SK-N-SH (cell line): Measurements from ENCODE around the gene THYN1. TPM values are rescaled to one million over a fixed set of nuclear protein-coding genes. Genes with fewer than 3 reads are reported as not detected.

Source experiments
- CTCF ChIA-PET: fragments of 300-600, 350-600 bp; formaldehyde crosslinking; extraction: SDS; loops from one replicate; lab custom pipeline; 2021; lab: Yijun Ruan, JAX
- POLR2A ChIA-PET: fragments of 350-600 bp; sonication (Branson Sonifier 250); formaldehyde crosslinking; extraction: SDS; loops from one replicate; lab custom pipeline; 2020; ENCODE audit warnings: antibody characterized with exemption, inconsistent platforms; lab: Yijun Ruan, JAX
- DNase-seq: peaks from one replicate; pipeline ENCODE4 v3.0.0; 2012
- H2AFZ ChIP-seq: fragments of 200-600 bp; sonication (generic); 2 replicates; pipeline ENCODE4 v1.8.1; 2016; ENCODE audit warnings: antibody characterized with exemption, mild to moderate bottlenecking, low read depth
- H3F3A ChIP-seq: fragments of 200-600 bp; sonication (generic); replicated peaks from 2 replicates; pipeline ENCODE3; 2016; ENCODE audit warnings: antibody characterized with exemption, mild to moderate bottlenecking; ENCODE audit not compliant: insufficient read depth
- H3K27ac ChIP-seq, 2 experiments: fragments of 200-500 bp in 1 of 2; fragments of 200-600 bp in 1 of 2; sonication (Bioruptor generic) in 1 of 2; sonication (generic), shearing (Covaris generic) in 1 of 2; 2 replicates each; pipeline versions ENCODE4 v1.5.1 to v1.6.1; 2014 to 2016; ENCODE audit warnings: low read depth in 2 of 2, inconsistent platforms in 1 of 2, low read length in 1 of 2, mild to moderate bottlenecking in 1 of 2, mixed read lengths in 1 of 2
- H3K27me3 ChIP-seq: fragments of 200-600 bp; sonication (generic), shearing (Covaris generic); 2 replicates; pipeline ENCODE4 v1.6.1; 2016; ENCODE audit warnings: mixed run types; ENCODE audit not compliant: insufficient read depth
- H3K36me3 ChIP-seq, 2 experiments: fragments of 200-500 bp in 1 of 2; fragments of 200-600 bp in 1 of 2; sonication (Bioruptor generic) in 1 of 2; sonication (generic) in 1 of 2; replicated peaks in 1 of 2; 2 replicates each; pipeline versions ENCODE3 to v1.5.1; 2014 to 2016; ENCODE audit warnings: low read length in 1 of 2, mild to moderate bottlenecking in 1 of 2; ENCODE audit not compliant: insufficient read depth in 2 of 2, control insufficient read depth in 1 of 2
- H3K4me1 ChIP-seq, 2 experiments: fragments of 200-500 bp in 1 of 2; fragments of 200-600 bp in 1 of 2; sonication (Bioruptor generic) in 1 of 2; sonication (generic), shearing (Covaris generic) in 1 of 2; 2 replicates each; pipeline versions ENCODE4 v1.5.1 to v1.6.1; 2014 to 2016; ENCODE audit warnings: low read depth in 1 of 2, low read length in 1 of 2, mixed run types in 1 of 2; ENCODE audit not compliant: insufficient read depth in 2 of 2, control insufficient read depth in 1 of 2
- H3K4me2 ChIP-seq: fragments of 200-600 bp; sonication (generic), shearing (Covaris generic); 2 replicates; pipeline ENCODE4 v1.6.1; 2017; ENCODE audit warnings: mixed run types
- H3K4me3 ChIP-seq, 2 experiments: fragments of 200-500 bp in 1 of 2; fragments of 200-600 bp in 1 of 2; sonication (Bioruptor generic) in 1 of 2; sonication (generic), shearing (Covaris generic) in 1 of 2; 2 replicates each; pipeline versions ENCODE4 v1.5.1 to v1.8.1; 2014 to 2016; ENCODE audit warnings: low read depth in 2 of 2, inconsistent platforms in 1 of 2, low read length in 1 of 2, mild to moderate bottlenecking in 1 of 2, mixed read lengths in 1 of 2, moderate library complexity in 1 of 2
- H3K79me2 ChIP-seq: fragments of 200-600 bp; sonication (generic); 2 replicates; pipeline ENCODE4 v1.8.1; 2017; ENCODE audit warnings: mild to moderate bottlenecking; ENCODE audit not compliant: insufficient read depth
- H3K9ac ChIP-seq: fragments of 200-600 bp; sonication (generic); 2 replicates; pipeline ENCODE4 v1.6.1; 2017; ENCODE audit warnings: mixed run types
- H3K9me2 ChIP-seq: fragments of 200-600 bp; sonication (generic); 2 replicates; pipeline ENCODE4 v1.6.1; 2017; ENCODE audit warnings: mixed run types
- H3K9me3 ChIP-seq: fragments of 200-600 bp; sonication (generic); 2 replicates; pipeline ENCODE4 v1.6.1; 2017; ENCODE audit warnings: mixed run types, mild to moderate bottlenecking, moderate library complexity
- H4K20me1 ChIP-seq: fragments of 200-600 bp; sonication (generic); 2 replicates; pipeline ENCODE4 v1.6.1; 2017; ENCODE audit warnings: mild to moderate bottlenecking, mixed run types; ENCODE audit not compliant: insufficient read depth
- CHD2 ChIP-seq: fragments of 150-350 bp; IDR thresholded peaks from 2 replicates; pipeline ENCODE4 v1.6.1; 2018; ENCODE audit warnings: low read length; ENCODE audit not compliant: partially characterized antibody
- ELF1 ChIP-seq: IDR thresholded peaks from 2 replicates; pipeline ENCODE4 v1.4.0; 2012
- EP300 ChIP-seq, 2 experiments: IDR thresholded peaks; 2 replicates each; pipeline versions ENCODE4 v1.4.0 to v1.6.1; 2012; ENCODE audit warnings: borderline replicate concordance in 1 of 2, low read depth in 1 of 2, low read length in 1 of 2
- FOSL2 ChIP-seq: IDR thresholded peaks from 2 replicates; pipeline ENCODE4 v1.4.0; 2012; ENCODE audit warnings: low read depth, mild to moderate bottlenecking, moderate library complexity, borderline replicate concordance
- FOXM1 ChIP-seq: IDR thresholded peaks from 2 replicates; pipeline ENCODE4 v1.4.0; 2012; ENCODE audit warnings: low read depth, mild to moderate bottlenecking
- GABPA ChIP-seq: IDR thresholded peaks from 2 replicates; pipeline ENCODE4 v1.4.0; 2012; ENCODE audit warnings: low read depth, mild to moderate bottlenecking
- GATA2 ChIP-seq: sonication (generic); formaldehyde crosslinking; IDR thresholded peaks from 2 replicates; pipeline ENCODE4 v1.5.0; 2020; ENCODE audit warnings: mild to moderate bottlenecking, missing genetic modification reagents
- JUND ChIP-seq: IDR thresholded peaks from 2 replicates; pipeline ENCODE4 v1.4.0; 2012
- MEF2A ChIP-seq: IDR thresholded peaks from 2 replicates; pipeline ENCODE4 v1.4.0; 2012; ENCODE audit warnings: low read depth, borderline replicate concordance
- MXI1 ChIP-seq: IDR thresholded peaks from 2 replicates; pipeline ENCODE4 v1.6.1; 2012; ENCODE audit warnings: mild to moderate bottlenecking, low read depth, low read length, improper control_type of control experiment
- NRF1 ChIP-seq: IDR thresholded peaks from 2 replicates; pipeline ENCODE4 v1.6.1; 2012; ENCODE audit warnings: low read depth, mild to moderate bottlenecking, low read length
- RAD21 ChIP-seq: IDR thresholded peaks from 2 replicates; pipeline ENCODE4 v1.6.1; 2012; ENCODE audit warnings: mild to moderate bottlenecking, low read length
- RCOR1 ChIP-seq: fragments of 150-350 bp; IDR thresholded peaks from 2 replicates; pipeline ENCODE4 v1.6.1; 2017; ENCODE audit warnings: antibody characterized with exemption, low read length
- SIN3A ChIP-seq: IDR thresholded peaks from 2 replicates; pipeline ENCODE4 v1.6.1; 2012; ENCODE audit warnings: low read depth, mild to moderate bottlenecking, low read length, moderate library complexity, borderline replicate concordance
- YY1 ChIP-seq: IDR thresholded peaks from 2 replicates; pipeline ENCODE4 v1.4.0; 2012; ENCODE audit warnings: low read depth, mild to moderate bottlenecking
- WGBS: methylation state at CpG from one replicate; pipeline ENCODE4 v1.1.6; 2017; ENCODE audit warnings: low lambda C conversion rate; 5-methylcytosine and 5-hydroxymethylcytosine counted together
- polyA plus RNA-seq, 3 experiments: library from polyadenylated mRNA; depleted of rRNA; stranded (reverse); fragments of >200 nt; gene quantifications; 2 replicates each; pipeline ENCODE4 v1.2.3, GENCODE V29; 2012
- TF ChIP-seq, protein P1 (sequence below): fragments of 150-350 bp; IDR thresholded peaks from 2 replicates; pipeline ENCODE4 v1.6.1; 2017; ENCODE audit warnings: antibody characterized with exemption, low read length, low read depth, borderline replicate concordance
- TF ChIP-seq, protein P2 (sequence below): fragments of 150-350 bp; IDR thresholded peaks from 2 replicates; pipeline ENCODE4 v1.6.1; 2016; ENCODE audit warnings: mild to moderate bottlenecking, low read depth, low read length
- TF ChIP-seq, protein P3 (sequence below): IDR thresholded peaks from 2 replicates; pipeline ENCODE4 v1.4.0; 2012; ENCODE audit warnings: low read depth, borderline replicate concordance
- TF ChIP-seq, protein P4 (sequence below): IDR thresholded peaks from 2 replicates; pipeline ENCODE4 v1.6.1; 2012; ENCODE audit warnings: mild to moderate bottlenecking, low read depth, low read length, moderate library complexity
- TF ChIP-seq, protein P5 (sequence below): IDR thresholded peaks from 2 replicates; pipeline ENCODE4 v1.4.0; 2012; ENCODE audit warnings: low read depth

The THYN1 gene
- polyA plus RNA-seq, 1 of the 3 experiments (the other 2 are of a cell fraction), result 61.8 TPM

DNA sequence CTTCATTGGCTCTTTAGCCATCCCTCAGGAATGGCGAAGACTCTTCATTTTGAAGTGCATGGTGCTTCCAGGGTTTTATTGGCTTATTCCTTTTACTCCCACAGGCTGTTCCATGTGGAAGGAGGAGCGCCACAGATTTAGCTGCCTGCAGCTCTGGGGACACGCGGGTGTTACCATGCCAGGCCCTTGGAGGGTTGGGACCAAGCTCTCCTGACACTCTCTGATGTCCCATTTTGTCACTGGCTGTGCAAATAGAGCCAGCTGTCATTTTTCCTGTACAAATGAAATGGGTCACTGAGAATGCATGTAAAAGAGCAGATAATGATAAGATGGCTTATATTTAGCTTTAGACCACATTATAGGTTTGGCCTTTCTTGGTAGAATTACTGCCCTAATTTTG lies 9.2 kb downstream of the THYN1 start:
- Histone ChIP-seq H3K9me3 (no peaks in the 10 kb centered on the region), H2AFZ (no peak overlapping the region), H3K9ac (no peak overlapping the region), H3K27me3 (no peaks in the 10 kb centered on the region), H3K4me3 (no peak overlapping the region), H3K4me2 (no peak overlapping the region), H4K20me1 (no peaks in the 10 kb centered on the region), H3K36me3 (peaks cover 35 to 93% of the 10 kb centered on the region in 2 experiments), H3K79me2 (0 out of 2 replicates have a peak, but pooled peaks cover 5% of the 10 kb centered on the region), H3K4me1 (peaks cover 0 to 3% of the 10 kb centered on the region in 2 experiments; a peak in 1 of 4 replicates), H3F3A (no peaks in the 10 kb centered on the region), H3K27ac (no peak overlapping the region), H3K9me2 (no peaks in the 10 kb centered on the region)
- DNase-seq, result no peak
- TF ChIP-seq, protein P1, sequence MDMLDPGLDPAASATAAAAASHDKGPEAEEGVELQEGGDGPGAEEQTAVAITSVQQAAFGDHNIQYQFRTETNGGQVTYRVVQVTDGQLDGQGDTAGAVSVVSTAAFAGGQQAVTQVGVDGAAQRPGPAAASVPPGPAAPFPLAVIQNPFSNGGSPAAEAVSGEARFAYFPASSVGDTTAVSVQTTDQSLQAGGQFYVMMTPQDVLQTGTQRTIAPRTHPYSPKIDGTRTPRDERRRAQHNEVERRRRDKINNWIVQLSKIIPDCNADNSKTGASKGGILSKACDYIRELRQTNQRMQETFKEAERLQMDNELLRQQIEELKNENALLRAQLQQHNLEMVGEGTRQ, result no peak
- no peak for TF ChIP-seq GABPA
- no peak for TF ChIP-seq MEF2A
- TF ChIP-seq, protein P2, sequence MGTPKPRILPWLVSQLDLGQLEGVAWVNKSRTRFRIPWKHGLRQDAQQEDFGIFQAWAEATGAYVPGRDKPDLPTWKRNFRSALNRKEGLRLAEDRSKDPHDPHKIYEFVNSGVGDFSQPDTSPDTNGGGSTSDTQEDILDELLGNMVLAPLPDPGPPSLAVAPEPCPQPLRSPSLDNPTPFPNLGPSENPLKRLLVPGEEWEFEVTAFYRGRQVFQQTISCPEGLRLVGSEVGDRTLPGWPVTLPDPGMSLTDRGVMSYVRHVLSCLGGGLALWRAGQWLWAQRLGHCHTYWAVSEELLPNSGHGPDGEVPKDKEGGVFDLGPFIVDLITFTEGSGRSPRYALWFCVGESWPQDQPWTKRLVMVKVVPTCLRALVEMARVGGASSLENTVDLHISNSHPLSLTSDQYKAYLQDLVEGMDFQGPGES, result no peak
- no peak for TF ChIP-seq FOXM1
- TF ChIP-seq CHD2, result no peak
- TF ChIP-seq, protein P3, sequence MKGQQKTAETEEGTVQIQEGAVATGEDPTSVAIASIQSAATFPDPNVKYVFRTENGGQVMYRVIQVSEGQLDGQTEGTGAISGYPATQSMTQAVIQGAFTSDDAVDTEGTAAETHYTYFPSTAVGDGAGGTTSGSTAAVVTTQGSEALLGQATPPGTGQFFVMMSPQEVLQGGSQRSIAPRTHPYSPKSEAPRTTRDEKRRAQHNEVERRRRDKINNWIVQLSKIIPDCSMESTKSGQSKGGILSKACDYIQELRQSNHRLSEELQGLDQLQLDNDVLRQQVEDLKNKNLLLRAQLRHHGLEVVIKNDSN, result no peak
- TF ChIP-seq ELF1, result no peak
- TF ChIP-seq MXI1, result no peak
- no peak for TF ChIP-seq SIN3A
- TF ChIP-seq RAD21, result no peak
- no peak for TF ChIP-seq NRF1
- no peak for TF ChIP-seq EP300 (IDR thresholded peaks at IDR 0.05; ENCODE audit: borderline replicate concordance in 1 of 2, low read depth in 1 of 2, low read length in 1 of 2)
- TF ChIP-seq YY1, result no peak
- TF ChIP-seq GATA2 (CRISPR knock-in tag), result no peak
- TF ChIP-seq, protein P4, sequence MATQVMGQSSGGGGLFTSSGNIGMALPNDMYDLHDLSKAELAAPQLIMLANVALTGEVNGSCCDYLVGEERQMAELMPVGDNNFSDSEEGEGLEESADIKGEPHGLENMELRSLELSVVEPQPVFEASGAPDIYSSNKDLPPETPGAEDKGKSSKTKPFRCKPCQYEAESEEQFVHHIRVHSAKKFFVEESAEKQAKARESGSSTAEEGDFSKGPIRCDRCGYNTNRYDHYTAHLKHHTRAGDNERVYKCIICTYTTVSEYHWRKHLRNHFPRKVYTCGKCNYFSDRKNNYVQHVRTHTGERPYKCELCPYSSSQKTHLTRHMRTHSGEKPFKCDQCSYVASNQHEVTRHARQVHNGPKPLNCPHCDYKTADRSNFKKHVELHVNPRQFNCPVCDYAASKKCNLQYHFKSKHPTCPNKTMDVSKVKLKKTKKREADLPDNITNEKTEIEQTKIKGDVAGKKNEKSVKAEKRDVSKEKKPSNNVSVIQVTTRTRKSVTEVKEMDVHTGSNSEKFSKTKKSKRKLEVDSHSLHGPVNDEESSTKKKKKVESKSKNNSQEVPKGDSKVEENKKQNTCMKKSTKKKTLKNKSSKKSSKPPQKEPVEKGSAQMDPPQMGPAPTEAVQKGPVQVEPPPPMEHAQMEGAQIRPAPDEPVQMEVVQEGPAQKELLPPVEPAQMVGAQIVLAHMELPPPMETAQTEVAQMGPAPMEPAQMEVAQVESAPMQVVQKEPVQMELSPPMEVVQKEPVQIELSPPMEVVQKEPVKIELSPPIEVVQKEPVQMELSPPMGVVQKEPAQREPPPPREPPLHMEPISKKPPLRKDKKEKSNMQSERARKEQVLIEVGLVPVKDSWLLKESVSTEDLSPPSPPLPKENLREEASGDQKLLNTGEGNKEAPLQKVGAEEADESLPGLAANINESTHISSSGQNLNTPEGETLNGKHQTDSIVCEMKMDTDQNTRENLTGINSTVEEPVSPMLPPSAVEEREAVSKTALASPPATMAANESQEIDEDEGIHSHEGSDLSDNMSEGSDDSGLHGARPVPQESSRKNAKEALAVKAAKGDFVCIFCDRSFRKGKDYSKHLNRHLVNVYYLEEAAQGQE, result no peak
- no peak for TF ChIP-seq FOSL2
- TF ChIP-seq, protein P5, sequence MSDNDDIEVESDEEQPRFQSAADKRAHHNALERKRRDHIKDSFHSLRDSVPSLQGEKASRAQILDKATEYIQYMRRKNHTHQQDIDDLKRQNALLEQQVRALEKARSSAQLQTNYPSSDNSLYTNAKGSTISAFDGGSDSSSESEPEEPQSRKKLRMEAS, result no peak
- TF ChIP-seq JUND, result no peak
- no peak for TF ChIP-seq RCOR1
- WGBS, result 100% methylated on average over 3 of the region's 4 CpGs
- ChIA-PET POLR2A (no interaction called here), CTCF (interaction anchor here (0.5 to 3.2 kb wide), 14 partner anchors 10 to 194 kb away, joined by 3 to 14 read pairs (median 4); partner anchors contain the start of genes ACAD8, NCAPD3, THYN1 and VPS26B)
